ENCODE measurements around the gene NLRP11.

NLRP11 gene

GRCh38 chr19:55832676-55833075 lies 877 bp upstream of the NLRP11 start:
- Histone ChIP-seq H3K36me3 (ENCODE audit: control insufficient read depth, insufficient read depth, low read length) (no peaks in the 10 kb centered on the region), H3K9me3 (ENCODE audit: control insufficient read depth, insufficient read depth, low read length) (peaks cover 10% of the 10 kb centered on the region), H3K4me1 (ENCODE audit: control insufficient read depth, insufficient read depth, low read length) (no peaks in the 10 kb centered on the region), H3K4me3 (ENCODE audit: low read depth, low read length) (no peak overlapping the region), H3K27me3 (ENCODE audit: control insufficient read depth, insufficient read depth, low read length) (no peaks in the 10 kb centered on the region), H3K9ac (ENCODE audit: low read depth, low read length) (no peak overlapping the region)

- no peaks in the 10 kb centered on the region for H3K36me3 ChIP-seq (ENCODE audit: control insufficient read depth, insufficient read depth, low read length)
- no peak overlapping the region for H3K9ac ChIP-seq (ENCODE audit: low read depth, low read length)
- H3K9me3 ChIP-seq (ENCODE audit: control insufficient read depth, insufficient read depth, low read length): peaks cover 2% of the 10 kb centered on the region
- H3K4me3 ChIP-seq (ENCODE audit: low read depth, low read length): no peak overlapping the region
- H3K4me1 ChIP-seq (ENCODE audit: control insufficient read depth, insufficient read depth, low read length): no peaks in the 10 kb centered on the region
- H3K27me3 ChIP-seq (ENCODE audit: control insufficient read depth, insufficient read depth, low read length): no peaks in the 10 kb centered on the region
These were observed 1.1 kb downstream of the NLRP11 start for GRCh38 chr19:55830656-55831055.

- Histone ChIP-seq H3K9me3 (ENCODE audit: control insufficient read depth, insufficient read depth, low read length) (peaks cover 34% of the 10 kb centered on the region), H3K4me3 (ENCODE audit: low read depth, low read length) (no peak overlapping the region), H3K4me1 (ENCODE audit: control insufficient read depth, insufficient read depth, low read length) (no peaks in the 10 kb centered on the region), H3K9ac (ENCODE audit: low read depth, low read length) (no peak overlapping the region), H3K36me3 (ENCODE audit: control insufficient read depth, insufficient read depth, low read length) (no peaks in the 10 kb centered on the region), H3K27me3 (ENCODE audit: control insufficient read depth, insufficient read depth, low read length) (no peaks in the 10 kb centered on the region)
These were observed 11.8 kb downstream of the NLRP11 start for GRCh38 chr19:55820037-55820436.

GRCh38 chr19:55813906-55814305 lies 17.9 kb downstream of the NLRP11 start:
- H3K4me1 ChIP-seq (ENCODE audit: control insufficient read depth, insufficient read depth, low read length): no peaks in the 10 kb centered on the region
- H3K27me3 ChIP-seq (ENCODE audit: control insufficient read depth, insufficient read depth, low read length): no peaks in the 10 kb centered on the region
- peaks cover 36% of the 10 kb centered on the region for H3K9me3 ChIP-seq (ENCODE audit: control insufficient read depth, insufficient read depth, low read length)
- H3K4me3 ChIP-seq (ENCODE audit: low read depth, low read length): no peak overlapping the region
- no peaks in the 10 kb centered on the region for H3K36me3 ChIP-seq (ENCODE audit: control insufficient read depth, insufficient read depth, low read length)
- H3K9ac ChIP-seq (ENCODE audit: low read depth, low read length): no peak overlapping the region

GRCh38 chr19:55812449-55812848 lies 19.4 kb downstream of the NLRP11 start:
- Histone ChIP-seq H3K36me3 (ENCODE audit: control insufficient read depth, insufficient read depth, low read length) (no peaks in the 10 kb centered on the region), H3K27me3 (ENCODE audit: control insufficient read depth, insufficient read depth, low read length) (no peaks in the 10 kb centered on the region), H3K4me3 (ENCODE audit: low read depth, low read length) (no peak overlapping the region), H3K4me1 (ENCODE audit: control insufficient read depth, insufficient read depth, low read length) (no peaks in the 10 kb centered on the region), H3K9ac (ENCODE audit: low read depth, low read length) (no peak overlapping the region), H3K9me3 (ENCODE audit: control insufficient read depth, insufficient read depth, low read length) (peaks cover 29% of the 10 kb centered on the region)

GRCh38 chr19:55811340-55811739 lies 20.5 kb downstream of the NLRP11 start:
- Histone ChIP-seq H3K9me3 (ENCODE audit: control insufficient read depth, insufficient read depth, low read length) (peaks cover 31% of the 10 kb centered on the region), H3K9ac (ENCODE audit: low read depth, low read length) (no peak overlapping the region), H3K4me1 (ENCODE audit: control insufficient read depth, insufficient read depth, low read length) (no peaks in the 10 kb centered on the region), H3K27me3 (ENCODE audit: control insufficient read depth, insufficient read depth, low read length) (no peaks in the 10 kb centered on the region), H3K4me3 (ENCODE audit: low read depth, low read length) (no peak overlapping the region), H3K36me3 (ENCODE audit: control insufficient read depth, insufficient read depth, low read length) (no peaks in the 10 kb centered on the region)

- Histone ChIP-seq H3K4me3 (ENCODE audit: low read depth, low read length) (no peak overlapping the region), H3K27me3 (ENCODE audit: control insufficient read depth, insufficient read depth, low read length) (no peaks in the 10 kb centered on the region), H3K36me3 (ENCODE audit: control insufficient read depth, insufficient read depth, low read length) (no peaks in the 10 kb centered on the region), H3K4me1 (ENCODE audit: control insufficient read depth, insufficient read depth, low read length) (no peaks in the 10 kb centered on the region), H3K9ac (ENCODE audit: low read depth, low read length) (no peak overlapping the region), H3K9me3 (ENCODE audit: control insufficient read depth, insufficient read depth, low read length) (peaks cover 24% of the 10 kb centered on the region)
These were observed 22.3 kb downstream of the NLRP11 start for GRCh38 chr19:55809381-55810058.

GRCh38 chr19:55802281-55802680 lies 29.5 kb downstream of the NLRP11 start:
- Histone ChIP-seq H3K4me1 (ENCODE audit: control insufficient read depth, insufficient read depth, low read length) (no peaks in the 10 kb centered on the region), H3K36me3 (ENCODE audit: control insufficient read depth, insufficient read depth, low read length) (no peaks in the 10 kb centered on the region), H3K9ac (ENCODE audit: low read depth, low read length) (no peak overlapping the region), H3K9me3 (ENCODE audit: control insufficient read depth, insufficient read depth, low read length) (peaks cover 23% of the 10 kb centered on the region), H3K27me3 (ENCODE audit: control insufficient read depth, insufficient read depth, low read length) (no peaks in the 10 kb centered on the region), H3K4me3 (ENCODE audit: low read depth, low read length) (no peak overlapping the region)

GRCh38 chr19:55801416-55801815 lies 30.4 kb downstream of the NLRP11 start:
- Histone ChIP-seq H3K4me1 (ENCODE audit: control insufficient read depth, insufficient read depth, low read length) (no peaks in the 10 kb centered on the region), H3K9me3 (ENCODE audit: control insufficient read depth, insufficient read depth, low read length) (peaks cover 20% of the 10 kb centered on the region), H3K4me3 (ENCODE audit: low read depth, low read length) (no peak overlapping the region), H3K27me3 (ENCODE audit: control insufficient read depth, insufficient read depth, low read length) (no peaks in the 10 kb centered on the region), H3K9ac (ENCODE audit: low read depth, low read length) (no peak overlapping the region), H3K36me3 (ENCODE audit: control insufficient read depth, insufficient read depth, low read length) (no peaks in the 10 kb centered on the region)

- Histone ChIP-seq H3K9me3 (ENCODE audit: control insufficient read depth, insufficient read depth, low read length) (peaks cover 12% of the 10 kb centered on the region), H3K4me3 (ENCODE audit: low read depth, low read length) (no peak overlapping the region), H3K4me1 (ENCODE audit: control insufficient read depth, insufficient read depth, low read length) (no peaks in the 10 kb centered on the region), H3K27me3 (ENCODE audit: control insufficient read depth, insufficient read depth, low read length) (no peaks in the 10 kb centered on the region), H3K36me3 (ENCODE audit: control insufficient read depth, insufficient read depth, low read length) (no peaks in the 10 kb centered on the region), H3K9ac (ENCODE audit: low read depth, low read length) (no peak overlapping the region)
These were observed 36.8 kb downstream of the NLRP11 start for GRCh38 chr19:55795021-55795420.

- no peaks in the 10 kb centered on the region for H3K27me3 ChIP-seq (ENCODE audit: control insufficient read depth, insufficient read depth, low read length)
- H3K4me3 ChIP-seq (ENCODE audit: low read depth, low read length): no peak overlapping the region
- H3K4me1 ChIP-seq (ENCODE audit: control insufficient read depth, insufficient read depth, low read length): no peaks in the 10 kb centered on the region
- peaks cover 17% of the 10 kb centered on the region for H3K9me3 ChIP-seq (ENCODE audit: control insufficient read depth, insufficient read depth, low read length)
- H3K9ac ChIP-seq (ENCODE audit: low read depth, low read length): no peak overlapping the region
- H3K36me3 ChIP-seq (ENCODE audit: control insufficient read depth, insufficient read depth, low read length): no peaks in the 10 kb centered on the region
These were observed 50.7 kb downstream of the NLRP11 start for GRCh38 chr19:55781112-55781511.

- peaks cover 12% of the 10 kb centered on the region for H3K9me3 ChIP-seq (ENCODE audit: control insufficient read depth, insufficient read depth, low read length)
- no peaks in the 10 kb centered on the region for H3K27me3 ChIP-seq (ENCODE audit: control insufficient read depth, insufficient read depth, low read length)
- no peak overlapping the region for H3K9ac ChIP-seq (ENCODE audit: low read depth, low read length)
- H3K36me3 ChIP-seq (ENCODE audit: control insufficient read depth, insufficient read depth, low read length): no peaks in the 10 kb centered on the region
- H3K4me1 ChIP-seq (ENCODE audit: control insufficient read depth, insufficient read depth, low read length): no peaks in the 10 kb centered on the region
- no peak overlapping the region for H3K4me3 ChIP-seq (ENCODE audit: low read depth, low read length)
These were observed 53.5 kb downstream of the NLRP11 start for GRCh38 chr19:55778331-55778730.

All from iPS-15b (cell line).